Suprapubic skin (tissue), 4 donors: ENCODE results near the gene SIPA1L3. TPM values are rescaled to one million over a fixed set of nuclear protein-coding genes. Genes with fewer than 3 reads are reported as not detected.

Source experiments
- DNase-seq, 2 donors: peaks; one replicate each; pipeline ENCODE4 v3.0.0-alpha.2; 2019; ENCODE audit warnings: low spot score in 2 of 2
- H3K27ac ChIP-seq: fragments of 200-600 bp; sonication (generic); one replicate; pipeline ENCODE4 v1.5.1; 2019
- H3K27me3 ChIP-seq: fragments of 200-600 bp; sonication (generic); one replicate; pipeline ENCODE4 v1.5.1; 2019
- H3K36me3 ChIP-seq: fragments of 200-600 bp; sonication (generic); one replicate; pipeline ENCODE4 v1.5.1; 2019
- H3K4me1 ChIP-seq: fragments of 200-600 bp; sonication (generic); one replicate; pipeline ENCODE4 v1.5.1; 2019
- H3K4me3 ChIP-seq: fragments of 200-600 bp; sonication (generic); one replicate; pipeline ENCODE4 v1.5.1; 2019; ENCODE audit warnings: mild to moderate bottlenecking
- H3K9me3 ChIP-seq: fragments of 200-600 bp; sonication (generic); one replicate; pipeline ENCODE4 v1.5.1; 2019
- EP300 ChIP-seq: sonication (generic); formaldehyde crosslinking; IDR thresholded peaks from one replicate; pipeline ENCODE4 v1.6.1; 2017; ENCODE audit warnings: antibody characterized with exemption
- POLR2A ChIP-seq, 2 donors: fragments of 450-650 bp; IDR thresholded peaks; one replicate each; pipeline ENCODE4 v1.6.1; 2017; ENCODE audit warnings: antibody characterized with exemption in 2 of 2, mild to moderate bottlenecking in 2 of 2, moderate library complexity in 2 of 2
- POLR2AphosphoS5 ChIP-seq, 3 donors: sonication (generic); formaldehyde crosslinking; IDR thresholded peaks; one replicate each; pipeline ENCODE4 v1.6.1; 2017; ENCODE audit warnings: antibody characterized with exemption in 3 of 3
- WGBS: methylation state at CpG from one replicate; pipeline ENCODE4 v1.1.5; 2018; 5-methylcytosine and 5-hydroxymethylcytosine counted together
- total RNA-seq, 4 donors: library from RNA; depleted of rRNA; stranded (reverse); fragments of >200 nt; gene quantifications; one replicate each; pipeline ENCODE4 v1.1.0, GENCODE V29; 2016
- TF ChIP-seq, protein P1 (sequence below), 2 donors: fragments of 200-600 bp in 1 of 2; fragments of 450-650 bp in 1 of 2; sonication (generic) in 1 of 2; IDR thresholded peaks; one replicate each; pipeline ENCODE4 v1.5.1; 2016 to 2019; ENCODE audit warnings: antibody characterized with exemption in 2 of 2, mild to moderate bottlenecking in 1 of 2, moderate library complexity in 1 of 2

SIPA1L3 gene
- total RNA-seq, 4 donors from 2014 or later, result 52.6 to 92.1 (median 81.8) TPM

DNA sequence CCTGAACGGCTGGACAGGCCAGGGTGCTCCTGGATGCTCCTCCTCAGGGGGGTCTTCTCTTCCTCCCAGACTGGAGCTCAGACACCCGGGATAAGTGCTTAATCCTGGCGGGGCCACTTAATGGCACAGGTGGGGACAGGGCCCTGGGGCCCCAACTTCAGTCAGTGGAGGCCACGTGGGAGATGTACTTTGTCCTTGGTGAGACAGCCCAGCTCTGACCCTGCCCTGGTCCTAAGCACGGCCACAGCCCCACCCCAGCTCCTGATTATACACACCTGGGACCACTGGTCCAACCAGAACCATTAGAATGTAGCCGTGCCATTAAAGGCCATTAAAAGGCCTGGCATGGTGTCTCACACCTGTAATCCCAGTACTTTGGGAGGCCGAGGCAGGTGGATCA is 341.4 kb downstream of the SIPA1L3 start:
- no peaks in the 10 kb centered on the region for H3K36me3 ChIP-seq
- no peak overlapping the region for H3K4me3 ChIP-seq
- H3K27ac ChIP-seq, result no peak overlapping the region
- no peak for DNase-seq
- TF ChIP-seq POLR2AphosphoS5 (IDR thresholded peaks at IDR 0.05), result no peak
- no peak for TF ChIP-seq POLR2A (IDR thresholded peaks at IDR 0.05)
- TF ChIP-seq, protein P1, sequence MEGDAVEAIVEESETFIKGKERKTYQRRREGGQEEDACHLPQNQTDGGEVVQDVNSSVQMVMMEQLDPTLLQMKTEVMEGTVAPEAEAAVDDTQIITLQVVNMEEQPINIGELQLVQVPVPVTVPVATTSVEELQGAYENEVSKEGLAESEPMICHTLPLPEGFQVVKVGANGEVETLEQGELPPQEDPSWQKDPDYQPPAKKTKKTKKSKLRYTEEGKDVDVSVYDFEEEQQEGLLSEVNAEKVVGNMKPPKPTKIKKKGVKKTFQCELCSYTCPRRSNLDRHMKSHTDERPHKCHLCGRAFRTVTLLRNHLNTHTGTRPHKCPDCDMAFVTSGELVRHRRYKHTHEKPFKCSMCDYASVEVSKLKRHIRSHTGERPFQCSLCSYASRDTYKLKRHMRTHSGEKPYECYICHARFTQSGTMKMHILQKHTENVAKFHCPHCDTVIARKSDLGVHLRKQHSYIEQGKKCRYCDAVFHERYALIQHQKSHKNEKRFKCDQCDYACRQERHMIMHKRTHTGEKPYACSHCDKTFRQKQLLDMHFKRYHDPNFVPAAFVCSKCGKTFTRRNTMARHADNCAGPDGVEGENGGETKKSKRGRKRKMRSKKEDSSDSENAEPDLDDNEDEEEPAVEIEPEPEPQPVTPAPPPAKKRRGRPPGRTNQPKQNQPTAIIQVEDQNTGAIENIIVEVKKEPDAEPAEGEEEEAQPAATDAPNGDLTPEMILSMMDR (IDR thresholded peaks at IDR 0.05), result no peak
- TF ChIP-seq EP300, result no peak
- H3K4me1 ChIP-seq, result peaks cover 42% of the 10 kb centered on the region
- no peaks in the 10 kb centered on the region for H3K9me3 ChIP-seq
- no peaks in the 10 kb centered on the region for H3K27me3 ChIP-seq
- WGBS, result 100% methylated on average over 5 of the region's 7 CpGs

DNA sequence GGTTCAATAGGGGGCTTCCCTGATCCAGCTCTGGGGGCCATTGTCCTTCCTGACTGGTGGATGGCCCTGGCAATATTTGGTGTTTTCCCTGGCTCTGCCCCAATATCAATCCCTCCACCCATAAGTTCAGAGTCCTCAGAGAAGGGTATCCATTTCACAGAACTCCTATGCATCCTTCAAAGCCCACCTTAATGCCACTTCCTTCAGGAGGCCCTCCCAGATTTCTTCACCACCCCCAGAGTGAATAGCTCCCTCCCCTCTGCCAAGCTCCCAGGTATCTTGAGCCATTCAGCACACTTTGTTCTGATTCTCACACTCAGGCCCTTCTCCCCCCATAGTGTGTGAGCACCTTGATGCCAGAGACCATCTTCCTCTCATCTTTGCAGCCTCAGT is 343.4 kb downstream of the SIPA1L3 start:
- no peaks in the 10 kb centered on the region for H3K9me3 ChIP-seq
- H3K27me3 ChIP-seq, result no peaks in the 10 kb centered on the region
- H3K4me3 ChIP-seq, result no peak overlapping the region
- H3K4me1 ChIP-seq, result peaks cover 38% of the 10 kb centered on the region
- no peaks in the 10 kb centered on the region for H3K36me3 ChIP-seq
- peak overlapping the region; percentile 79 for H3K27ac ChIP-seq
- TF ChIP-seq POLR2A (IDR thresholded peaks at IDR 0.05) (no peak), EP300 (no peak)
- no peak for DNase-seq

DNA sequence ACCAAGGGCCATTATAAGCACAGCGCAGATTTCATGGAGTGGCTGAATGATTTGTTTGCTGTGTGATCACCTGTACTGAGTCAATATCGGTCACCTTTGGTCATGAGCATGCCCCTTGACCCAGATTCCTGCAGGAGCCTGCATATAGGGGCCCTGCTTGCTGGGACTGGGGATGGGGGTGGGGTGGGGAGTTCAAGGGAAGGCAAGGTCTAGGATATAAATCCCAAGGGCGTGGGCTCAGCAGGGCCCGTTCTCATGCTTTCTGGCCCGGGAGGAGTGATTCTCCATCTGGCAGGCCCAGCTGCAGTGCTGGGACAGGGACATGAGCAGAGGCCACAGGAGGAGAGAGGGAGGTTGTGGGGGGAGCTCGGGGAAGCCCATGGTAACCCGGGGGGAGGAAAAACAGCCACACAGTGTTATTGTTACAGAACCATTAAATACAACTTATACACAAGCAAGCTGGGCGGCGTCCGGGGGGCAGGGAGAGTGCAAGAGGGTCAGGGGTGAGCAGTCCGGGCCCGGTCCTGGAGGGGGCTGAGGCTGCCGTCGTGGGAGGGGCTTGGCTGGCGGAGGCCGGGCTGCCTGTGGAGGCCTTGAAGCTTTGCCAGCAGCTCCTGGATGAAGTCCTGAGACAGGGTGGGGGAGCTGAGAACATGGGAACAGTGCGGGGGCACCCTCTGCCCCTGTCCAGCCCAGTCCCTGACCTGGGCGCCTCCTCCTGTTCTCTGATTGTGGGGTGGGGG is 344.0 kb downstream of the SIPA1L3 start:
- DNase-seq, result no peak
- WGBS, result 24% methylated on average over 17 of the region's 18 CpGs
- H3K9me3 ChIP-seq, result no peaks in the 10 kb centered on the region
- peaks cover 41% of the 10 kb centered on the region for H3K4me1 ChIP-seq
- H3K36me3 ChIP-seq, result no peaks in the 10 kb centered on the region
- TF ChIP-seq POLR2A (IDR thresholded peaks at IDR 0.05), result no peak
- TF ChIP-seq, protein P1 (IDR thresholded peaks at IDR 0.05), result no peak
- TF ChIP-seq POLR2AphosphoS5 (IDR thresholded peaks at IDR 0.05), result no peak
- TF ChIP-seq EP300, result no peak
- peak overlapping the region; percentile 8 for H3K4me3 ChIP-seq
- peak overlapping the region; percentile 79 for H3K27ac ChIP-seq
- peaks cover 3% of the 10 kb centered on the region for H3K27me3 ChIP-seq

DNA sequence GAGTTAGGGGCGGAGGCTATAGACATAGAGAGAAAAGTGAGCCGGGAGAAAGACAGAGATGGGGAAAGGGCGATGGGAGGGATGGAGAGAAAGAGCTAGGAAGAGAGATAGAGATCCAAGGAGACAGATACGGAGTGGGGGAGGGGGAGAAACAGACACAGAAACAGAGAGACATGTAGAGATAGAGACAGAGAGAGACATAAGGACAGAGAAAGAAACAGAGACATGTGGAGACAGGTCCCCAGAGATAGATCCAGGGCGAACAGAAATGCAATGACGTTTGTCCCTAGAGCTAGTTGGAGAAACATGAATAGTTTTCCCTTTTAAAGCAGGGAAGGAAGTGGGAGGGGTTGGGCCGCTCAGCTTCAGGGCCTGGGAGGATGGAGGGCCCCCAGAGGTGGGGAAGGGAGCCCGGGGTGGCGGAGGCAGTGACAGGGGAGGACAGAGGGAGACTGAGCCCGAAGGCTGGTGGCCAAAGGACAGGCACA is 344.6 kb downstream of the SIPA1L3 start:
- peaks cover 43% of the 10 kb centered on the region for H3K4me1 ChIP-seq
- WGBS, result 9% methylated on average over 10 of the region's 10 CpGs
- no peaks in the 10 kb centered on the region for H3K9me3 ChIP-seq

DNA sequence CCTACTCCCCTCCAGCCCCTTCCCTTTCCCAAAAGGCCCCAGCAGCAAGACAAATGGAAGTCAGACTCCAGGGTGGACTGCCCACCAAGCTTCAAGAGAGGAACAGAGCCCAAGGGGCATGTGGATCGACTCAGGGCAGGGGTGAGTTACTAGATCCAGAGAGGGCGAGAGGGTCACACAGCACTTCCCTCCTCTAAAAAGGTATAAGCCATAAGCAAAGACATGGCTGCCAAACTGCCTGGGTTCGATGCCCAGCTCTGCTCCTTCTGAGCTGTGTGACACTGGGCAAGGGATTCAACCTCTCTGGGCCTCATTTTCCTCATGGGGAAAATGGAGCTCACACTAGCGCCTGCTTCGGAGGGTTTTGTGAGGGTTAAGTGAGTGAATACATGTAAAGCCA is 345.4 kb downstream of the SIPA1L3 start:
- H3K27me3 ChIP-seq, result peaks cover 13% of the 10 kb centered on the region
- TF ChIP-seq EP300, result no peak
- TF ChIP-seq POLR2AphosphoS5 (IDR thresholded peaks at IDR 0.05), result no peak
- no peak for TF ChIP-seq POLR2A (IDR thresholded peaks at IDR 0.05)
- TF ChIP-seq, protein P1 (IDR thresholded peaks at IDR 0.05), result no peak
- H3K4me3 ChIP-seq, result peak overlapping the region; percentile 24
- H3K27ac ChIP-seq, result peak overlapping the region; percentile 79
- no peaks in the 10 kb centered on the region for H3K9me3 ChIP-seq
- no peaks in the 10 kb centered on the region for H3K36me3 ChIP-seq
- peaks cover 46% of the 10 kb centered on the region for H3K4me1 ChIP-seq
- DNase-seq, result no peak
- 81% methylated on average over 5 of the region's 5 CpGs for WGBS

More for the DNA sequence above, 344.6 kb downstream of the SIPA1L3 start:
- H3K27ac ChIP-seq, result peak overlapping the region; percentile 79
- TF ChIP-seq EP300 (no peak), POLR2A (IDR thresholded peaks at IDR 0.05) (no peak), POLR2AphosphoS5 (IDR thresholded peaks at IDR 0.05) (no peak)
- TF ChIP-seq, protein P1 (IDR thresholded peaks at IDR 0.05), result no peak
- DNase-seq, result no peak
- peaks cover 9% of the 10 kb centered on the region for H3K27me3 ChIP-seq
- H3K36me3 ChIP-seq, result no peaks in the 10 kb centered on the region
- H3K4me3 ChIP-seq, result peak overlapping the region; percentile 24
